Neural crest cell (in vitro differentiated cells): ENCODE data around the gene RBMS2. TPM values are rescaled to one million over a fixed set of nuclear protein-coding genes. Genes with fewer than 3 reads are reported as not detected.
"Not testable (repeated sequence)": the region's sequence is repeated elsewhere in the genome, so short reads cannot be mapped to it uniquely, and the experiment has no call there.

Source experiments
- DNase-seq: peaks from one replicate; pipeline ENCODE4 v3.0.0; 2021; ENCODE audit warnings: low read depth, mixed read lengths, low spot score
- H3K27ac Mint-ChIP-seq: one replicate; pipeline ENCODE4 v1.8.0; 2021; ENCODE audit warnings: mild to moderate bottlenecking, mixed read lengths; ENCODE audit not compliant: unreplicated experiment
- H3K27me3 Mint-ChIP-seq: 2 replicates; pipeline ENCODE4 v1.8.0; 2021; ENCODE audit warnings: low read depth, mild to moderate bottlenecking, mixed read lengths
- H3K36me3 Mint-ChIP-seq: 2 replicates; pipeline ENCODE4 v1.8.0; 2021; ENCODE audit warnings: low read depth, mild to moderate bottlenecking, mixed read lengths
- H3K4me1 Mint-ChIP-seq: 2 replicates; pipeline ENCODE4 v1.8.0; 2021; ENCODE audit warnings: mixed read lengths
- H3K4me3 Mint-ChIP-seq: one replicate; pipeline ENCODE4 v1.8.0; 2021; ENCODE audit warnings: mild to moderate bottlenecking, mixed read lengths
- H3K9me3 Mint-ChIP-seq: 2 replicates; pipeline ENCODE4 v1.8.0; 2021; ENCODE audit warnings: mixed read lengths
- CTCF ChIP-seq: fragments of 200-600 bp; sonication (generic); conservative IDR thresholded peaks from 2 replicates; pipeline ENCODE4 v1.5.0; 2021; ENCODE audit warnings: antibody characterized with exemption, mild to moderate bottlenecking
- total RNA-seq: library from RNA; stranded (reverse); gene quantifications from 2 replicates; pipeline ENCODE4 v1.2.1, GENCODE V29; 2021

RBMS2 gene
- total RNA-seq, 1 donor from 2014 or later: 29.3 TPM

- H3K27me3 Mint-ChIP-seq: peaks cover 14% of the 10 kb centered on the region
- no peak for TF ChIP-seq CTCF
- no peak for DNase-seq
Measured at GRCh38 chr12:56510786-56511185, 10.8 kb upstream of the RBMS2 start.

GRCh38 chr12:56514014-56514318, 7.7 kb upstream of the RBMS2 start:
- H3K4me3 Mint-ChIP-seq, H3K9me3 Mint-ChIP-seq, H3K36me3 Mint-ChIP-seq, H3K27ac Mint-ChIP-seq, H3K4me1 Mint-ChIP-seq, DNase-seq: not testable (repeated sequence)
- peaks cover 14% of the 10 kb centered on the region for H3K27me3 Mint-ChIP-seq

More at GRCh38 chr12:56510786-56511185, 10.8 kb upstream of the RBMS2 start:
- Mint-ChIP-seq H3K9me3 (no peaks in the 10 kb centered on the region), H3K36me3 (no peaks in the 10 kb centered on the region), H3K4me3 (no peak overlapping the region), H3K4me1 (no peaks in the 10 kb centered on the region), H3K27ac (no peak overlapping the region)

- H3K4me1 Mint-ChIP-seq: peaks cover 13% of the 10 kb centered on the region
- no peaks in the 10 kb centered on the region for H3K27me3 Mint-ChIP-seq
- DNase-seq: no peak
- H3K9me3 Mint-ChIP-seq: no peaks in the 10 kb centered on the region
- no peak overlapping the region for H3K27ac Mint-ChIP-seq
- H3K36me3 Mint-ChIP-seq: no peaks in the 10 kb centered on the region
- TF ChIP-seq CTCF: no peak
- H3K4me3 Mint-ChIP-seq: no peak overlapping the region
Measured at GRCh38 chr12:56517854-56518253, 3.8 kb upstream of the RBMS2 start.

- Mint-ChIP-seq H3K4me3 (peak overlapping the region; percentile 18), H3K4me1 (peaks cover 17% of the 10 kb centered on the region), H3K9me3 (no peaks in the 10 kb centered on the region), H3K27ac (no peak overlapping the region), H3K27me3 (no peaks in the 10 kb centered on the region), H3K36me3 (no peaks in the 10 kb centered on the region)
- TF ChIP-seq CTCF: no peak
- DNase-seq: no peak
Measured at GRCh38 chr12:56518570-56518969, 3.0 kb upstream of the RBMS2 start.

- Mint-ChIP-seq H3K27ac (no peak overlapping the region), H3K36me3 (no peaks in the 10 kb centered on the region), H3K27me3 (no peaks in the 10 kb centered on the region), H3K4me3 (no peak overlapping the region), H3K4me1 (peaks cover 22% of the 10 kb centered on the region), H3K9me3 (no peaks in the 10 kb centered on the region)
- no peak for DNase-seq
- TF ChIP-seq CTCF: no peak
Measured at GRCh38 chr12:56520048-56520447, 1.6 kb upstream of the RBMS2 start.

- Mint-ChIP-seq H3K9me3 (no peaks in the 10 kb centered on the region), H3K4me1 (peaks cover 22% of the 10 kb centered on the region), H3K4me3 (peak overlapping the region; percentile 60), H3K27me3 (no peaks in the 10 kb centered on the region), H3K36me3 (no peaks in the 10 kb centered on the region), H3K27ac (no peak overlapping the region)
- TF ChIP-seq CTCF: no peak
- DNase-seq: no peak
Measured at GRCh38 chr12:56520506-56520905, 1.1 kb upstream of the RBMS2 start.
